ENCODE results near the gene FAM186B.
"Not testable (repeated sequence)": the region's sequence is repeated elsewhere in the genome, so short reads cannot be mapped to it uniquely, and the experiment has no call there.

FAM186B gene

GRCh38 chr12:49605539-49605938, at the start of gene FAM186B:
Gene FAM186B, minus strand, starts transcription at chr12:49605639. Its CDS starts 162 bp downstream, at chr12:49605477.
- DNase-seq: not testable (repeated sequence)

GRCh38 chr12:49654715-49655114, 49.3 kb upstream of the FAM186B start:
- DNase-seq: no peak

- DNase-seq: no peak
Observed at GRCh38 chr12:49652921-49653520, 47.6 kb upstream of the FAM186B start.

DNA sequence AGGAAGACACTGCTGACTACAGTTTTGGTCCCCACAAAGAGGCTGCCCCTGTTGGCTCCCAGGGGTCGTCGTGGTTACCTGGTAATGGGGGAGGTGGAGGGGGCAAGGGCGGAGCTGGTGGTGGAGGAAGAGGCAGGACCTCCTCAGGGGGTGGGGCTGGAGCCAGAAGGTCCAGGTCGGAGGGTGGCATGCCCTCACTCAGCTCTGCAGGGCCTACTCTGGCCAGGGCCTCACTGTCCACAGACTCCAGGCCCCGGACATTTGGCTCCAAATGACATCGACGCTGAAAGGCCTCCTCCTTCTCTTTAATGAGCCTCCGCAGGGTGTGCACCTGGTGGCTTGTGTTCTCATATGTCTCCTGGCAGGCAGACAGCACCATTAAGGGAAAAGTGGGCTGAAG, 46.4 kb upstream of the FAM186B start:
- no peak for DNase-seq

GRCh38 chr12:49649892-49650291, 44.5 kb upstream of the FAM186B start:
- DNase-seq: no peak

DNA sequence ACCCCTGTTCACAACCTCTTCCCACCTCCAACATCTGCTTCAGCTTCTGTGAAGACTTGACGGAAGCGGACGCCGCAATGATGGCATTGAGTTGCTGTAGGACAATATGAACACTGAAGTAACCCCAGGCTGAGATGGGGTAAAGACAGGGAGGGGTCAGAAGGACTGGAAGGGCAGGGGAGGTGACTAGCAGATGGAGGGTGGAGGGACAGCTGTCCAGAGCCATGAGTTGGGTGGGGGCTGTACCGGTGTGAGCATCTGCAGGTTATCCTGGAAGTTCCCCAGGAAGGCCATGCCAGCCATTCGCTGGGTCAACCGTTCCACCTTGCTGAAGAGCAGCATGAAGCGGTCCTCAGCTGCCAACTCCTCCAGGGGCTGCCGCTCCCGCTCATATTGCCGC, 44.0 kb upstream of the FAM186B start:
- DNase-seq: no peak

DNA sequence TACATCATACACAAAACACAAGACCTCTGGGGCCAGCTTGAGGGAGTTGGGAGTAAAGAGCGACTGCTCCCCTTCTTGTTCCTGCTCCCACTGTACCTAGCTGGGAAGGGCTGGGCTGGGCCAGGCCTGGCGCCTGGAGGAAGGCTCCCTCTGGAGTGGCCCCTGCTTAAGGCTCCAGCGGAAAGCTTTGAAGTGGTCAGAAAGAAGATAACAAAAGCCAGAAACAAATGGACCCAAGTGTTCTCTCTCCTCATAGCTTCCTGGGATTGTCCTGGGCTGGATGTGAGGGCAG, 43.2 kb upstream of the FAM186B start:
- no peak for DNase-seq

GRCh38 chr12:49647827-49648711, 42.6 kb upstream of the FAM186B start:
- DNase-seq: no peak

- DNase-seq: no peak
Observed at GRCh38 chr12:49646871-49647654, 41.6 kb upstream of the FAM186B start.

DNA sequence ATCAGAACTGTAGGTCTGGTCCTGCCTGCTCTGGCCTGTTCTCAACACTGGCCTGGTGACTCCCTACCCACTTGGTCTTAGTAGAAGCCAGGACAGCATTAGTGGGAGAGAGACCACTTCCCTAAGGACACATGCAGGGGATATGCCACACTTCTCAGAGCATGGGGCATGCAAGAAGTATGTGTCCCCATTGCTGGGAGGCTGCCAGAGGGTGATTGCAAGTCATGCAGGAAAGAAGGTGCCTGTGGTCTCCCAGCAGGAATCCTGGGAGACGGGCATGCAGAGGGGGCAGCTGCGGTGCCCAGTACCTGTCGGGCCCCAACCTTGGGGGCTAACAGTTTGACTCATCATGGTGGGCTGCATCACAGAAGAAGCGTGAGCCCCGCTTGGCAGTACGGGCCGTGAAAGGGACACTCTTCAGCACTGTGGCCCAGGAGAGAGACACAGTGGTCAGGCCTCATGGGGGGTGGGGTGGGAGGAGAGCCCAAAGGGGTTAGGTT, 40.9 kb upstream of the FAM186B start:
- DNase-seq: no peak

GRCh38 chr12:49645146-49646039, 40.0 kb upstream of the FAM186B start:
- DNase-seq: no peak

GRCh38 chr12:49644620-49644994, 39.2 kb upstream of the FAM186B start:
- DNase-seq: peak; percentile 87

DNA sequence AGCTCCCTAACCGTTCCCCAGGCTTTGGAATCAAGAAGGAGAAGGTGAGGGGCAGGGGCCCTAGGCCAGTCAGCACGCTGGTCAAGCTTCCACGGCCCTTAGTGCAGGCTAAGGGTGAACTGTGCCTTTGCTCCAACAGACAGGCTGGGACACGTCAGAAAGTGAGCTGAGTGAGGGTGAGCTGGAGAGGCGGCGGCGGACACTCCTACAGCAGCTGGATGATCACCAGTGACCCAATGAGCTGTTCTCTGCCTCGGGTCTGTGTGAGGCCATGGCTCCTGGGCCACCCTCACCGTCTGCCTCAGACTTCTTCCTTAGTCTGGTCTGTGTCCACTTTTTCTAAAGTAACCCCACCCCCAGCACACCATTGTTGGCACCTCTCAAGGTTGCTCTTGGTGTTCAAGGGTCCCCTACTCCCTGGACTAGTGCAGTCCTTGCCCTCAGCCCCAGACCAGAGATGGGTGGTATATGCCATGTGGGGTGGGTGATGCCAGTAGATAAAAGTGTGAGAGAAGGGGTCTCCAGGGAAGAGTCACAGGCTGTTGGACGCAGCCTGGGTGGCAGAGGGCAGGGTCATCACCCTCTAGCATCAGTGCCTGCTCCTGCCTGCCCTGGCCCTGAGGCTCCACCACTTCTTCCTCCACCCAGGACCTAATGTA, 38.7 kb upstream of the FAM186B start:
- no peak for DNase-seq

GRCh38 chr12:49643135-49643534, 37.7 kb upstream of the FAM186B start:
- no peak for DNase-seq

DNA sequence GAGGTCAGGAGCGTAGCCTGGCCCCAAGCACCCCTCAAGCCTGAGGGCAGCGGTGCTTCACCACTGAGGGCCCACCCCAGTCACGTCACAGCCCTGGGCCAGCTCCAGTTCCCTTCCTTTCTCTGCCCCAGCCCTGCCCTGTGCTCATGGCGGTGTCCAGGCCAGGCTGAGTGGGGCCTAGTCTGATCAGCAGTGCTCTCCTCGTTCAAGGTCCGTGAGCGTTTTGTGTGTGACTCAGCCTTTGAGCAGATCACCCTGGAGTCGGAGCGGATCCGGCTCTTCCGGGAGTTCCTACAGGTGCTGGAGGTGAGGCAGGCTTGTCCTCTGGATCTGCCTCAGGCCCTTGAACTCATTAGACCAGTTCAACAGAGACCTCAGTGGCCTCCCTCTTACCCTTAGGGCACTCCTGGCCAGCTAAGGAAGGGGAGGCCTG, 36.9 kb upstream of the FAM186B start:
- DNase-seq: no peak

DNA sequence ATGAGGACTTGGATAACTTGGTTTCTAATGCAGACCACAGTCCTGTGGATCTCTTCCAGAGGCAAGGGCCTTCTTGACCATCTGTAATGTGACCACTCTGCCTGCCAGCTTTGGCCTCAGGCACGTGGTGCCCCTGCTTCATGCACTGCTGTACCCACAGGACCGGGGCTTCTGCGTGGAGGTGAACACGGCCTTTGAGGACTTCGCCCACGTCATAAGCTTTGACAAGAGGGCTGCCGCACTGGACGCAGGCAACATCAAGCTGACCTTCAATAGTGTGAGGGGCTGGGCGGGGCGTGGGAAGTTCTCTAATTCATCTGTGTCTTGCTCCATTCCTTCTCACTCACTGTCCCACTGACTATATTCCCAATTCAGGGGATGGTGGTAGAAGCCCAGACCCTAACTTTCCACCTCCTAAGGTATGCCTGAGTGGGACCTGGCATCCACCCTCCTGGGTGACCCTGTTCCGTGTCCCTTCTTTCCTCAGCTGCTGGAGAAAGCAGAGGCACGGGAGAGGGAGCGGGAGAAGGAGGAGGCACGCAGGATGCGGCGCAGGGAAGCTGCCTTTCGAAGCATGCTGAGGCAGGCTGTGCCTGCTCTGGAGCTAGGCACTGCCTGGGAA, 36.4 kb upstream of the FAM186B start:
- DNase-seq: no peak

DNA sequence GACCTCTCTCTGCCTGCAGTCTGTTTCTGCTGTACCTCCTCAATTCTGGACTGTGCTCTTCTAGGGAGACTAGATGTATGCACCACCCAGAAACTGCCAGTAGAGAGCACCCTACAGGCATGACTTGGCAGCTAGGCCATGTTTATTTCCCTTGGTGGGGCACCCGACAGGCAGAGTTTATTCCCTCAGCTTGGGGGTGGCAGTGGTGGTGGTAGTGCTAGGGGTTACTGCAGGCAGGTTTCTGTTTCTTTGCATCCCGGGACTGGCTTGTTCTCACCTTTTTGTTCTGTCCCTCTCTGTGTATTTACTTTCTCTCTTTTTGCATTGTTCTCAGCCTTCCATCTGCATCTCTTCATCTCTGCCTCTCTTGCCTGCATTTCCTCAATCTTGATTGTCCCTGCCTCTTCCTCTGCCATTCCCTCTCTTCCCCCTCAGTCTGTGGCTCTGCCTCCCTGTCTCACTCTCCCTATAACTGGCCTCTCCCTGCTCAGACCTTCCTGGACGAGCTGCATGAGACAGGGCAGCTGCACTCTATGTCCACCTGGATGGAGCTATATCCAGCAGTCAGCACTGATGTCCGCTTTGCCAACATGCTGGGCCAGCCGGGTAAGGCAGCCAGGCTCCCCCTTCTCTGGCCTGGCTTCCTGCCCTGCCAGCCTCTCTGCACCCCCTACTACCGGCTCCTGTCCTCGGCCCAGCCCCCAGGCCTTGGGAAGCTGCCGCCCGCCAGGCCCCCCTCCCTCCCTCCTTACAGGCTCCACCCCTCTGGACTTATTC, 31.7 kb upstream of the FAM186B start:
- peak; percentile 74 for DNase-seq

- DNase-seq: no peak
Observed at GRCh38 chr12:49636574-49636973, 31.1 kb upstream of the FAM186B start.

DNA sequence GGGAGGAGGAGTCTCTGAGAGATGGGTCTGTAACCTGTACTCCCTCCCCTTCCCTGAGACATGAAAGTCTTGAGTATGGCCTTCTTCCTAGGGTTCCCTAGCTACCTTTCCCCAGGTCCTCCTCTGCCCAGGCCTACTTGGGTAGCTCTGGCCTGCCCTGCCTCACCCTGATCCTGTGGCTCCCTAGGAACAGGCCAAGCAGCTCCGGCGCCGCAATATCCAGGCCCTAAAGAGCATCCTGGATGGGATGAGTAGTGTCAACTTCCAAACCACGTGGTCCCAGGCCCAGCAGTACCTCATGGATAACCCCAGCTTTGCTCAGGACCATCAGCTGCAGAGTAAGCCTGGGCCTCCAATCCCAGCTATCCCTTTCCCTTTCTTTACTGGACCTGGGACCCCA, 30.2 kb upstream of the FAM186B start:
- no peak for DNase-seq

DNA sequence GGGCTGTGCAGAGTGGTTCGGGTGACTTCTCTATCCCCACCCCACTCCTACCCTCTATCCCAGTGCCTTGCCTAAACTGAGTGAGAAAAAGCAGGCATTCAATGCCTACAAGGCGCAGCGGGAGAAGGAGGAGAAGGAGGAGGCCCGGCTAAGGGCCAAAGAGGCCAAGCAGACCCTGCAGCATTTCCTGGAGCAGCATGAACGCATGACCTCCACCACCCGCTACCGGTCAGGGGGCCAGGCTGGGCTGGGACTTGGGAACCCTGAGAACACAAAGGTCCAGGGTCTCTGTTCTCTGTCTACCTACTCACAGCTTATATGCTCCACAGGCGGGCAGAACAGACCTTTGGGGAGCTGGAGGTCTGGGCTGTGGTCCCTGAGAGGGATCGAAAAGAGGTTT, 29.6 kb upstream of the FAM186B start:
- no peak for DNase-seq
